GM03348 (cell line): Measurements from ENCODE around the gene NCBP3.
A peak's percentile ranks its signal among the peaks of the same experiment; 100 is the strongest.
"Not testable (repeated sequence)": the region's sequence is repeated elsewhere in the genome, so short reads cannot be mapped to it uniquely, and the experiment has no call there.

Source experiments
- DNase-seq: peaks from one replicate; pipeline ENCODE4 v3.0.0; 2012; ENCODE audit warnings: low spot score

The NCBP3 gene

GRCh38 chr17:3792481-3792880, 53.6 kb downstream of the NCBP3 start:
- DNase-seq, result no peak

- DNase-seq, result no peak
Observed at GRCh38 chr17:3788200-3788599, 57.8 kb downstream of the NCBP3 start.

DNA sequence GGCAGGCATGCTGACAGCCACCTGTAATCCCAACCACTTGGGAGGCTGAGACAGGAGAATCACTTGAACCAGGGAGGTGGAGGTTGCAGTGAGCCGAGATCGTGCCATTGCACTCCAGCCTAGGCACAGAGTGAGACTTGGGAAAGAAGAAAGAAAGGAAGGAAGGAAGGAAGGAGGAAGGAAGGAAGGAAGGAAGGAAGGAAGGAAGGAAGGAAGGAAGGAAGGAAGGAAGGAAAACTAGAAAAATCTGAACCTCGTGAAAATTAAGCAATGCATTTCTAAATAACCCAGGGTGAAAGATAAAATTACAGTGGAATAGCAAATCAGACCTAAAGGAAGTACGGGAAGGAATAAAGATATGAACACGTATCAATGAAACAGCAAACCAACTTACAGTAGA, 60.7 kb downstream of the NCBP3 start:
- not testable (repeated sequence) for DNase-seq

GRCh38 chr17:3782751-3783150, 63.3 kb downstream of the NCBP3 start:
- DNase-seq, result no peak

- DNase-seq, result no peak
Observed at GRCh38 chr17:3780986-3781385, 65.1 kb downstream of the NCBP3 start.

DNA sequence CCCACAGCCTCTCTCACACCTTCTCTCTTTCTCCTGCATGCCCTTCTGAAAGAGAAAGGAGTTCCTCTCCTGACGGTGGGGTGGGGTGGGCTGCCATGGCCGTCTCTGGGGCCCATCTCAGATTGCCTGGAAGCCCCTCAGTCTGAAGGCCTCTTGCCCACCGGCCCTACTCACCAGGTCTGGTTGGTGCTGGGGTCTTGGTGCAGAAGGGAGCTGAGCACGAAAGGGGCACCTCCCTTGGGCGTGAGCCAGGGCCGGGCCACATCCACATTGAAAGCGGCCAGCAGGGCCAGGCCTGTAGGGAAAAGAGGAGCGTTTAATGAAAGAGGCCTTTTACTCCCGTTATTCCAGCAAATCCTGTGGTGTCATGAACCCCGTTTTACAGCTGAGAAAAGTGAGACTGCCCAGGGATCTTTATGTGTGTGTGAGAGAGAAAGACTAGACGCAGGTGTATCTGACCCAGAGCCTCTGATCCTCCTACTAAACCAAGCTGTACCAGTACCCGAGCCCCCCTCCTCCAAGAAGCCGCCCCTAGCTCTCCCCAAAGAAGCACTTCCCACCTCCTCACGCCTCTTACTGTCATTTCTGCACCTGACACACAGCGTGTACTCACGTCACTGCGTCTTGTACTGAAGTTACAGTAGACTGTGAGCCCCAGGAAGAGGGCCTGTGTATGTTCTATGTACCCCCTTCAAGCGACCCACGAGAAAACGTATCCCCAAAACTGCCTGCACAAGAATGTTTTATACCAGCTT, 68.5 kb downstream of the NCBP3 start:
- DNase-seq, result no peak

GRCh38 chr17:3773966-3774365, 72.1 kb downstream of the NCBP3 start:
- no peak for DNase-seq

GRCh38 chr17:3773511-3773910, 72.5 kb downstream of the NCBP3 start:
- DNase-seq, result peak; percentile 63

GRCh38 chr17:3772764-3773163, 73.3 kb downstream of the NCBP3 start:
- DNase-seq, result no peak

GRCh38 chr17:3771140-3771539, 74.9 kb downstream of the NCBP3 start:
- no peak for DNase-seq

DNA sequence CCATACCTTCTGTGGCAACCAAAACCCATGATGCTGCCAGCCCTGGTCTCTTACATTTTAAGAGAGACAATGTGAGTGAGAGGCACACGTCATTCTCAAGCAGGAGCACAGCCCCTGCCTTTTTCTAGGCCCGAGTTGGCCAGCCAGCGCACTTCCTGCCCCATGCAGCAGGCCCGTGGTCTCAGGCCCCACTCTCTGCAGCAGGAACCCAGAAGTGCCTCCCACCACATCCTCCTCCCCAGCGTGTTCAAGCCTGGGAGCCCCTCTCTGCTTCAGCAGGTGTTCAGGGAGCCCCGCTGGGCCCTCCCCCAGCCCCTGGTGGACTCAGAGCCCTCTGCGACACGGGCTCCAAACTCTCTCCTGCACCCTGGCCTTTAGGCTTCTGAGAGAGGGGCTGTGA, 75.6 kb downstream of the NCBP3 start:
- no peak for DNase-seq

DNA sequence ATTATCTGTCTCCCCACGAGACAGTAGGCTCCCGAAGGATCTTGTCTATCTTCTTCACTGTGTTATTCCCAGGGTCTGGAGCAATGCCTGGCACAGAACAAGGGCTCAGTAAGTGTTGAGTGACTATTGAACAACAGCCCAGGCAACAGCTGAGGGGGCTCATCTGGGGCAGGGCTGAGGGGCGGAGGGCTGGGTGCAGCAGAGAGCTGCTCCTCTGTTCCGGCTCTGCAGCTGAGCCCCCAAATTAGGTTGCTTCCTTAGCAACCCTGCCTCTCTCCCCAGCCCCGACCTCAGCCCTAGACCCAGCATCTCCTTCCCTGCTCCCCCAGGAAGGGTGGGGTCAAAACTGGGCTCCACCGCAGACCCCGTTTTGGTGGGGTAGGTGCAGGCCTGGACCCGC, 77.3 kb downstream of the NCBP3 start:
- no peak for DNase-seq

DNA sequence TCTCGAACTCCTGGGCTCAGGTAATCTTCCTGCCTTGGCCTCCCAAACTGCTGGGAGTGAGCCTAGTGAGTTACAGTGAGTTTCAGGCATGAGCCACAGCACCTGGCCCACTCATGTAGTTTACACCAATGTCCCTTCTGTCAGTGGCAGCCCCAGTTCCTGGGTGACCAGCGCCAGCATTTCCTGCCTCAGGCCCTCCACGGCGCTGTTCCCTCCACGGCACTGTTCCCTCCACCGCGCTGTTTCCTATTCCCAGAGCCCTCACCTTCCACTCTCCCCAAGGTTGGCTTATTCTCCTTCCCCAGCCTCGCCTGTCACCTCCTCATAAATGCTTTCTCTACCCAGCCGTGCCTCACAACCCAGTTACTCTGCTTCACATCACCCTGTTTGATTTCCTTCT, 77.7 kb downstream of the NCBP3 start:
- DNase-seq, result no peak

DNA sequence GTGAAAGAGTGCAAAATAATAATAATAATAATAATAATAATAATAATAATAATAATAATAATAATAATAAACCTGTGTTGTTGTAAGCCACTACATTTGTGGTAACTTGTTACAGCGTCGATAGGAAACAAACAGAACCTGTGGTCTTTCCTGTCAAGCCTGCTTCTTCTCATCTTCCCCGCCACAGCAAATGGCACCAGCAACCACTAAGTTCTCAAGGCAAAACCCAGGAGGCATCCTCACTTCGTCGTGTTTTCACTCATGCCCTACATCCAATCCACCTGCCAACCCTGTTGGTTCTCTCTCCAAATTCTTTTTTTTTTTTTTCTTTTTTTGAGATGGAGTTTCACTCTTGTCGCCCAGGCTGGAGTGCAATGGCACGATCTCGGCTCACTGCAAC, 79.3 kb downstream of the NCBP3 start:
- no peak for DNase-seq

DNA sequence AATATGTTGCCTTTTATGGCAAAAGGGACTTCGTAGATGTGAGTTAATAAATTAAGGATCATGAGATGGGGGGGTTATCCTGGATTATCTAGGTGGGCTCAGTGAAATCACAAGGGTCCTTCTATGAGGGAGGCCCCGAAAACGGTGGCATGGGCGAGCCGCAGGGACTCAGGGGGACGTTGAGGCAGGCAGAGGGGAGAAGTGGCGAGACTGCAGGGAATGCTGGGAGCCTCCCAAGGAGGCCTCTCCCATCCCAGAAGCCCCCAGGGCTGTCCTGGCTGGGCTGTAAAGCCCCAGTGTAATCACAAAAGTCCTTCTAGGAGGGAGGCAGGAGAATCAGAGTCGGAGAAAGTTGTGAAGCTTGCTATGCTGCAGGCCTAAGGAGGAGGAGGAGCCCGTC, 80.1 kb downstream of the NCBP3 start:
- no peak for DNase-seq

DNA sequence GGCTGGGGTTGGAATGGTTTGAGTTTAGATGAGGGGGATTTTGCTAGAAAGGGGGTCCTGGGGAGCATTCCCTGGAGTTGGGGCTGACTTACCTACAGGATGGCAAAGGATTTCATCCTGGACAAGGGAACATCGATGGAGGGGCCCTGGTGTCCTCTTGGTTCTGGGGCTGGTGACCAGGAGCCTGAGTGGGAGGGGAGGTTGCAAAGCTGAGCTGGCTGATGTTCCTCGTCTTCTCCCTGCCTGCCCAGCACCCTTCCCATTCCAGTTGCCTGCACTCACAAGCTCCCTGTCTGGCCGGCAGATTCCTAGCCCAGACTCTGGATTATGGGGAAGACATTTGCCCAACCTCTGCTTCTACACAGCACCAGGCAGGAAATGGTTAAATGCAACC, 82.3 kb downstream of the NCBP3 start:
- DNase-seq, result no peak

- no peak for DNase-seq
Observed at GRCh38 chr17:3762922-3763776, 82.9 kb downstream of the NCBP3 start.

- DNase-seq, result no peak
Observed at GRCh38 chr17:3761918-3762380, 84.1 kb downstream of the NCBP3 start.

GRCh38 chr17:3761036-3761917, 84.8 kb downstream of the NCBP3 start:
- DNase-seq, result peak; percentile 28

DNA sequence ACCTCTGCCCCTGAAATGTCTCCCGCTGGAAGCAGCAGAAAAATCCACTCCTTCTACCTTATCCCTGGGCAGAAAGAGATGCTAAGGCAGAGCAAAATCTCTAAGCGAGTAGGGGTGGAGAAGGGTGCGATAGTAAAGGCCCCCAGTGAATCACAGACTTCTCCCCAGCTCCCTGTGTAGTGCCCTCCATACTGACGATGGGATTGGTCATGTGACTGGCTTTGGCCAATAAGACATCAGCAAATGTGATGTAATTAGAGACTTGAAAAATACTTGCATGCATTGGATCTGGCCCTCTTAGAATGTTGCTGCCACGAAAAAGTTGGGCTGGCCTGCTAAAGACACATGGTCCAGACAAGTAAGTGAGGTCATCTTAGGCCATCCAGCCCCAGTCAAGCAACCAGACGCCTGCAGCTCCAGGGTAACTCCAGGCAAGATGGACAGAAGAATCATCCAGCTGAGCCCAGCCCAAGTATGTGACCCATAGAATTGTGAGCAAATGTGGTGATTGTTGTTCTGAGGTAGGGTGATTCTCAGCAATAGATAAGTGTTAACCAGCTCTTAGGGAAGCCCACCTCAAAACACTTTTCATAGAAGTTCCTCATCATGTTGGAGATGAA, 86.3 kb downstream of the NCBP3 start:
- no peak for DNase-seq

DNA sequence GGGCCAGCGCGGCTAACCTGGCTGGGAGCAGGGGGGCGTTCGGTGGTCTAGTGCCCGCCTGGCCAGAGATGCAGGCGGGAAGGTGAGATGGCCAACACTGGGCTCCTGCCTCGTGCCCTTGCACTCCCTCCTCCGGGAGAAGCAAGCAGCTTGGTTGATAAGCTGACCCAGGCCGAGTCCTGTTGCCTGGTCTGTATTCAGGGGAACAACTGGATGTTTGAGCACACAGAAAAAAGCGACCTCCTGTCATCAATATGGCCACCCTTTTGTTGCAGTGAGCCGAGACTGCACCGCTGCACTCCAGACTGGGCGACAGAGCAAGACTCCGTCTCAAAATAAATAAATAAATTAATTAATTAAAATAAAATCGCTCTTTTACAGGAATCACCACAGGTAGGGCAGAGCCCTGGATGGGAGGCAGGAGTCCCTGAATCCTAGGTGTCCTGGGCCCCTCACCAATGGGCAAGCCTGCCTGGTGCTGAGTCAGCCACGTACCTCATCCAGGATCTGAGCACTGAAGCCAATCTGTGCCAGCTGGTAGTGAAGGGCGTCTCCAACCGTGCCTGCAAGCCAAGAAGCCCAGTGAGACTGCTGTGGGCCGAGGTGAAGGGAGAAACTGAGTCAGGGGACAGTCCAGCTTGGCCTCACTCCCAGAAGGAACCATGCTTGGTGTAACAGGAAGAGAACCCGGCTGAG, 90.6 kb downstream of the NCBP3 start:
- DNase-seq, result no peak
